GM13976 (cell line): Measurements from ENCODE around the gene KDM6B.

Experiments used
- DNase-seq: peaks from one replicate; pipeline ENCODE4 v3.0.0; 2012; ENCODE audit warnings: low spot score
- in situ Hi-C: fragments of 300-500 bp; cut with MboI; formaldehyde crosslinking; loops from one replicate; pipeline ENCODE4 v1.12.0; 2022; ENCODE audit warnings: low sequenced_read_pairs, mixed read lengths, inconsistent platforms; ENCODE audit not compliant: unreplicated experiment
- TF ChIP-seq, protein P1 (sequence below): IDR thresholded peaks from 2 replicates; pipeline ENCODE4 v1.5.1; 2012; ENCODE audit warnings: borderline replicate concordance, mild to moderate bottlenecking; ENCODE audit not compliant: insufficient read depth; ENCODE audit errors: extremely low read depth, missing control alignments, control extremely low read depth

KDM6B gene

DNA sequence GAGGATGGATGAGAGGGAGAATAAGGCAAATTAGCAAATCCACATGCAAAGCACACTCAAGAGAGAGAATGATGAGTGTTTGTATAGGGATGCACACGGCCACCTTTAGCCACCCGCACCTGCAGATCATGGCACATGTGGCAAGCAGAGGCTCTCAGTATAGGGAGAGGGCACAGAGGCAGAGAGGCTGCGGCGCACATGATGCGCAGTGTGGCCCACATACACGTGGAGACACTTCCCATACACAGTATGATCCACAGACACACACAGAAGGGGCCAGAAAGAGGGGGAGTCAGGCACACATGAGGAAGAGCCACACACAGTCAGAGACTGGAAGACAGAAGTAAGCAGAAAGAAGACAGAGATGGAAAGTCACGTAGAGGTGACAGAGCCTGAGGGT, 48.1 kb downstream of the KDM6B start:
- TF ChIP-seq, protein P1, sequence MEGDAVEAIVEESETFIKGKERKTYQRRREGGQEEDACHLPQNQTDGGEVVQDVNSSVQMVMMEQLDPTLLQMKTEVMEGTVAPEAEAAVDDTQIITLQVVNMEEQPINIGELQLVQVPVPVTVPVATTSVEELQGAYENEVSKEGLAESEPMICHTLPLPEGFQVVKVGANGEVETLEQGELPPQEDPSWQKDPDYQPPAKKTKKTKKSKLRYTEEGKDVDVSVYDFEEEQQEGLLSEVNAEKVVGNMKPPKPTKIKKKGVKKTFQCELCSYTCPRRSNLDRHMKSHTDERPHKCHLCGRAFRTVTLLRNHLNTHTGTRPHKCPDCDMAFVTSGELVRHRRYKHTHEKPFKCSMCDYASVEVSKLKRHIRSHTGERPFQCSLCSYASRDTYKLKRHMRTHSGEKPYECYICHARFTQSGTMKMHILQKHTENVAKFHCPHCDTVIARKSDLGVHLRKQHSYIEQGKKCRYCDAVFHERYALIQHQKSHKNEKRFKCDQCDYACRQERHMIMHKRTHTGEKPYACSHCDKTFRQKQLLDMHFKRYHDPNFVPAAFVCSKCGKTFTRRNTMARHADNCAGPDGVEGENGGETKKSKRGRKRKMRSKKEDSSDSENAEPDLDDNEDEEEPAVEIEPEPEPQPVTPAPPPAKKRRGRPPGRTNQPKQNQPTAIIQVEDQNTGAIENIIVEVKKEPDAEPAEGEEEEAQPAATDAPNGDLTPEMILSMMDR = no peak
- in situ Hi-C loops = no loop called here

DNA sequence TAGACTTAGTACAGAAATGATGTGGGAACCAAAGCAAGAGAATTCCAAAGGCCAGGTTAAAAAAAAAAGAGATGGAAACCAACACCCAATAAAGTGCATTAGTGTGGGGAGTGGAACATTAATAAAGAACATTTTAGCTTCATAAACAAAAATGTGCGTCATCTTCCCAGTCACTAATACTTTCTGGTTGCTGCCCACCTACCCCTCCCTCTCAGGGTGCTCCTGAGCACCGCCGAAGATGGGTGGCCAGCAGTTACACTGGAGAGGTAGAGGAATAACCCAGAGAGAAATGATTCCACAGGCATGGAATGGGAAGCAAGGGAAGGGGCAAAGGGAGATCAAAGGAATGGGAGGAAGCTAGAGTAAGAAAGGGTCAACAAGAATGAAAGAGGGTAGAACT, 48.6 kb downstream of the KDM6B start:
- in situ Hi-C loops = no loop called here
- TF ChIP-seq, protein P1 = no peak
- DNase-seq = no peak

More for the DNA sequence above, 48.1 kb downstream of the KDM6B start:
- no peak for DNase-seq
